Adrenal gland (tissue), 5 donors: ENCODE measurements around the gene AOPEP.

Experiments
- POLR2A ChIP-seq, 2 donors: fragments of 450-650 bp; IDR thresholded peaks; one replicate each; pipeline ENCODE4 v1.6.1; 2017; ENCODE audit warnings: antibody characterized with exemption in 2 of 2, mild to moderate bottlenecking in 2 of 2, moderate library complexity in 1 of 2
- TF ChIP-seq, protein P1 (sequence below), 6 experiments: fragments of 450-650 bp in 4 of 6; fragments of 200-600 bp in 2 of 6; sonication (generic) in 1 of 6; IDR thresholded peaks; 1 replicate in 5 of 6; 2 replicates in 1 of 6; pipeline versions ENCODE4 v1.5.1 to v1.8.0; 2016 to 2021; ENCODE audit warnings: antibody characterized with exemption in 6 of 6, mild to moderate bottlenecking in 2 of 6, moderate library complexity in 1 of 6
- donor health status: DM: no; HTN: no; CAD: no.

DNA sequence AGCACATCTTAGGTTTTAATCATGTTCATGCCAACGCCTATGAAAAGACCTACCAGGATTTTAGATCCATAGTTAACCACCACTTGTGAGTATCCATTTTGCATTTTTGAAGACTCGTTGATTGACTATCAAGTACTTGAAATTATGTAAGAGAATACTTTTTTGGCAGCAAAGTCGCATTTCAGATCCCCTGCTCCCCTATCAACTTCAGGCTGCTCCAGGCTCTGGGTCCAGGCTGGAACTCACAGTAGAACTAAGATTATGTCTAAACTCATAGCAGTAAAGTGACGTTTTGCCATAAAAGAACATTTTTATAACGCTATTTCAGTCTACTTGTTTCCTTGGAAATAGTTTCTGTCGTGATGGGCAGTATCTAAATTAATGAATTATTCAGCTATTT, 323.3 kb downstream of the AOPEP start:
- TF ChIP-seq, protein P1, sequence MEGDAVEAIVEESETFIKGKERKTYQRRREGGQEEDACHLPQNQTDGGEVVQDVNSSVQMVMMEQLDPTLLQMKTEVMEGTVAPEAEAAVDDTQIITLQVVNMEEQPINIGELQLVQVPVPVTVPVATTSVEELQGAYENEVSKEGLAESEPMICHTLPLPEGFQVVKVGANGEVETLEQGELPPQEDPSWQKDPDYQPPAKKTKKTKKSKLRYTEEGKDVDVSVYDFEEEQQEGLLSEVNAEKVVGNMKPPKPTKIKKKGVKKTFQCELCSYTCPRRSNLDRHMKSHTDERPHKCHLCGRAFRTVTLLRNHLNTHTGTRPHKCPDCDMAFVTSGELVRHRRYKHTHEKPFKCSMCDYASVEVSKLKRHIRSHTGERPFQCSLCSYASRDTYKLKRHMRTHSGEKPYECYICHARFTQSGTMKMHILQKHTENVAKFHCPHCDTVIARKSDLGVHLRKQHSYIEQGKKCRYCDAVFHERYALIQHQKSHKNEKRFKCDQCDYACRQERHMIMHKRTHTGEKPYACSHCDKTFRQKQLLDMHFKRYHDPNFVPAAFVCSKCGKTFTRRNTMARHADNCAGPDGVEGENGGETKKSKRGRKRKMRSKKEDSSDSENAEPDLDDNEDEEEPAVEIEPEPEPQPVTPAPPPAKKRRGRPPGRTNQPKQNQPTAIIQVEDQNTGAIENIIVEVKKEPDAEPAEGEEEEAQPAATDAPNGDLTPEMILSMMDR (IDR thresholded peaks at IDR 0.05) = no peak
- no peak for TF ChIP-seq POLR2A (IDR thresholded peaks at IDR 0.05)
